Psoas muscle (tissue), 8 donors: ENCODE measurements around the gene SMARCA2. TPM values are rescaled to one million over a fixed set of nuclear protein-coding genes. Genes with fewer than 3 reads are reported as not detected.

Experiments used
- ATAC-seq, 4 donors: fragments of 200-7000 bp; cut with Tn5 transposase; one replicate each; pipeline ENCODE4 v1.9.1; 2020; ENCODE audit warnings: moderate library complexity in 3 of 4, mild to moderate bottlenecking in 2 of 4
- DNase-seq, 2 donors: peaks; one replicate each; pipeline ENCODE4 v3.0.0-alpha.2; 2020
- H3K27ac ChIP-seq: fragments of 200-600 bp; one replicate; pipeline ENCODE4 v1.8.0; 2022
- H3K27me3 ChIP-seq, 3 donors: fragments of 200-600 bp in 1 of 3; one replicate each; pipeline versions ENCODE4 v1.6.1 to v1.8.0; 2013 to 2022; ENCODE audit warnings: low read length in 2 of 3, mild to moderate bottlenecking in 2 of 3, moderate library complexity in 1 of 3; ENCODE audit not compliant: insufficient read depth in 3 of 3
- H3K36me3 ChIP-seq, 2 donors: fragments of 200-600 bp in 1 of 2; one replicate each; pipeline versions ENCODE4 v1.6.1 to v1.8.0; 2013 to 2022; ENCODE audit warnings: low read depth in 1 of 2, mild to moderate bottlenecking in 1 of 2, moderate library complexity in 1 of 2; ENCODE audit not compliant: insufficient read depth in 1 of 2
- H3K4me1 ChIP-seq: fragments of 200-600 bp; one replicate; pipeline ENCODE4 v1.8.0; 2022
- H3K4me3 ChIP-seq: fragments of 200-600 bp; one replicate; pipeline ENCODE4 v1.8.0; 2022; ENCODE audit warnings: mild to moderate bottlenecking
- H3K9me3 ChIP-seq: fragments of 200-600 bp; one replicate; pipeline ENCODE4 v1.8.0; 2022
- CTCF ChIP-seq: fragments of 200-600 bp; IDR thresholded peaks from one replicate; pipeline ENCODE4 v1.8.0; 2022; ENCODE audit warnings: antibody characterized with exemption
- WGBS, 3 donors: extraction: QIAGEN DNeasy Blood & Tissue Kit; methylation state at CpG; one replicate each; pipeline versions ENCODE4 v1.1.6 to v1.1.7; 2013; 5-methylcytosine and 5-hydroxymethylcytosine counted together
- intact Hi-C, 2 donors: fragments of 100-400 bp; cut with DNase I; formaldehyde crosslinking; loops; one replicate each; pipeline versions ENCODE4 v1.11.0 to v1.14.2; 2022
- polyA plus RNA-seq, 3 donors: library from polyadenylated mRNA; stranded (reverse); fragments of 200-250 nt; gene quantifications; one replicate each; pipeline ENCODE4 v1.2.3, GENCODE V29; 2013
- total RNA-seq, 4 donors: library from RNA; stranded (reverse); fragmentation: NEBNext Ultra II Directional in 2 of 4; extraction: Animal tissue kit (Norgen Biotek cat#: 25700) in 2 of 4; gene quantifications; one replicate each; pipeline versions ENCODE4 v1.2.1 to v1.2.4, GENCODE V29; 2021 to 2023
- donor health status: healthy with polysubstance abuse.
- donor health status: DM: no; HTN: no; CAD: no; lungs with moderate emphysema.
- donor health status: Bipolar disorder and iron deficiency.
- donor health status: healthy.
- donor health status: DM: yes; HTN: yes; CAD: no.
- donor health status: DM: no; HTN: no; CAD: no.
- donor health status: DM: no; HTN: no; CAD: no.
- donor health status: DM: yes; HTN: yes; CAD: no.

Gene SMARCA2
- total and polyA plus RNA-seq, 7 donors, result 13.8 to 97.2 (median 64.6) TPM

GRCh38 chr9:1996156-1996555, 19.0 kb upstream of the SMARCA2 start:
- no peak overlapping the region for H3K4me3 ChIP-seq
- H3K27me3 ChIP-seq, result no peaks in the 10 kb centered on the region
- H3K4me1 ChIP-seq, result no peaks in the 10 kb centered on the region
- ATAC-seq (no peak), DNase-seq (no peak)
- WGBS, 3 donors, result 92% methylated on average over 6 of the region's 6 CpGs
- no peaks in the 10 kb centered on the region for H3K36me3 ChIP-seq
- H3K27ac ChIP-seq, result no peak overlapping the region
- H3K9me3 ChIP-seq, result no peaks in the 10 kb centered on the region
- no peak for TF ChIP-seq CTCF
- intact Hi-C loops, result no loop called here

- Histone ChIP-seq H3K27ac (no peak overlapping the region), H3K4me1 (no peaks in the 10 kb centered on the region), H3K36me3 (no peaks in the 10 kb centered on the region), H3K9me3 (no peaks in the 10 kb centered on the region), H3K27me3 (no peaks in the 10 kb centered on the region), H3K4me3 (no peak overlapping the region)
- TF ChIP-seq CTCF, result no peak
- ATAC-seq (no peak), DNase-seq (no peak)
- intact Hi-C loops, result no loop called here
- 59 to 84% (median 67%) methylated on average over 2 of the region's 2 CpGs for WGBS, 3 donors
Measured at GRCh38 chr9:1997646-1998045, 17.5 kb upstream of the SMARCA2 start.

GRCh38 chr9:1998111-1998510, 17.0 kb upstream of the SMARCA2 start:
- H3K36me3 ChIP-seq, result no peaks in the 10 kb centered on the region
- intact Hi-C loops, result no loop called here
- WGBS, 3 donors, result 72 to 77% (median 73%) methylated on average over 2 of the region's 2 CpGs
- no peak overlapping the region for H3K4me3 ChIP-seq
- no peaks in the 10 kb centered on the region for H3K9me3 ChIP-seq
- H3K27ac ChIP-seq, result no peak overlapping the region
- DNase-seq (no peak), ATAC-seq (no peak)
- no peaks in the 10 kb centered on the region for H3K4me1 ChIP-seq
- TF ChIP-seq CTCF, result no peak
- H3K27me3 ChIP-seq, result no peaks in the 10 kb centered on the region

GRCh38 chr9:2000314-2000713, 14.8 kb upstream of the SMARCA2 start:
- ATAC-seq, result no peak

More at GRCh38 chr9:2000314-2000713, 14.8 kb upstream of the SMARCA2 start:
- Histone ChIP-seq H3K27ac (no peak overlapping the region), H3K36me3 (no peaks in the 10 kb centered on the region), H3K4me1 (no peaks in the 10 kb centered on the region), H3K4me3 (no peak overlapping the region), H3K27me3 (peaks cover 0 to 3% (median 0%) of the 10 kb centered on the region in 3 donors), H3K9me3 (no peaks in the 10 kb centered on the region)
- no peak for TF ChIP-seq CTCF
- WGBS, 3 donors, result 98 to 99% (median 98%) methylated on average over 3 of the region's 3 CpGs
- DNase-seq, result no peak
- intact Hi-C loops, result no loop called here
